Measurements from ENCODE around the gene HDAC3.

DNA sequence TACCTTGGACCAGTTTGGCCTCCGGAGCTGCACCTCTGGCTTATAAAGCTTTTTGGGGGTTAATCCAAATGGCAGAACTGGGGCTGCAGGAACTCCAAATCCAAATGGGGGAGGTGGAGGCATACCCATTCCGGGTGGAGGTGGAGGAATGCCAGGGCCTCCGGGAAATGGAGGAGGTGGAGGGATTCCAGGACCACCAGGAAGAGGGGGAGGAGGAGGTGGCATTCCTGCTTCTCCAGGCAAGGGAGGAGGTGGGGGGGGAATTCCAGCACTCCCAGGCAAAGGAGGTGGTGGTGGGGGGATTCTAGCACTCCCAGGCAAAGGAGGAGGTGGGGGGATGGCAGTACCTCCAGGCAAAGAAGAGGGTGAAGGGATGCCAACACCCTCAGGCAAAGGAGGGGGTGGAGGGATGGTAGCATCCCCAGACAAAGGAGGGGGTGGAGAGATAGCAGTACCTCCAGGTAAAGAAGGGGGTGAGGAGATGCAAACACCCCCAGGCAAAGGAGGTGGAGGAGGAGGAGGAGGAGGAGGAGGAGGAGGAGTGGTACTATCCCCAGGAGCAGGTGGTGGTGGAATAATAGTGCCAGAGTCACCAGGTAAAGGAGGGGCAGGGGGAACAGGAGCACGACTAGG is 63.0 kb downstream of the HDAC3 start:
- TF ChIP-seq CTCF (conservative IDR thresholded peaks at IDR 0.05; ENCODE audit: low read length) (no peak), EZH2phosphoT487 (IDR thresholded peaks at IDR 0.05; ENCODE audit: borderline replicate concordance, low read depth, low read length) (no peak)
